Stimulated activated CD8-positive, alpha-beta memory T cell treated with anti-CD3 and anti-CD28 coated beads, Interleukin-7, amount 100 ng/mL, for 4 hours (primary cell): ENCODE results near the gene DLEU7.

ENCODE experiments used
- DNase-seq, 2 donors: peaks; one replicate each; pipeline ENCODE4 v3.0.0-alpha.2; 2020; ENCODE audit warnings: low read depth in 2 of 2

DLEU7 gene

GRCh38 chr13:50843257-50844083 is at the start of gene DLEU7:
Gene DLEU7 (minus strand): TSS chr13:50843692. CDS start chr13:50843646, 46 bp downstream.
- DNase-seq, result no peak

GRCh38 chr13:50892210-50892944 is 48.9 kb upstream of the DLEU7 start:
- no peak for DNase-seq

- DNase-seq, result no peak
These were observed 47.7 kb upstream of the DLEU7 start for GRCh38 chr13:50891206-50891605.

GRCh38 chr13:50889317-50889716 is 45.8 kb upstream of the DLEU7 start:
- no peak for DNase-seq

- no peak for DNase-seq
These were observed 44.9 kb upstream of the DLEU7 start for GRCh38 chr13:50888362-50888761.

- DNase-seq, result no peak
These were observed 43.7 kb upstream of the DLEU7 start for GRCh38 chr13:50887151-50887550.

GRCh38 chr13:50884265-50884664 is 40.8 kb upstream of the DLEU7 start:
- DNase-seq, result no peak

GRCh38 chr13:50883728-50884127 is 40.2 kb upstream of the DLEU7 start:
- no peak for DNase-seq

- DNase-seq, result no peak
These were observed 39.4 kb upstream of the DLEU7 start for GRCh38 chr13:50882816-50883435.

- no peak for DNase-seq
These were observed 30.5 kb upstream of the DLEU7 start for GRCh38 chr13:50873991-50874390.

GRCh38 chr13:50873467-50873866 is 30.0 kb upstream of the DLEU7 start:
- no peak for DNase-seq

GRCh38 chr13:50871405-50871804 is 27.9 kb upstream of the DLEU7 start:
- DNase-seq, result no peak

- no peak for DNase-seq
These were observed 24.1 kb upstream of the DLEU7 start for GRCh38 chr13:50867637-50867945.

GRCh38 chr13:50866817-50867636 is 23.5 kb upstream of the DLEU7 start:
- DNase-seq, result no peak

GRCh38 chr13:50864492-50864891 is 21.0 kb upstream of the DLEU7 start:
- DNase-seq, result no peak

- DNase-seq, result no peak
These were observed 12.2 kb upstream of the DLEU7 start for GRCh38 chr13:50855681-50856080.

GRCh38 chr13:50850445-50850844 is 7.0 kb upstream of the DLEU7 start:
- no peak for DNase-seq

- DNase-seq, result no peak
These were observed 4.0 kb upstream of the DLEU7 start for GRCh38 chr13:50847501-50847900.

- DNase-seq, result no peak
These were observed 3.5 kb upstream of the DLEU7 start for GRCh38 chr13:50846861-50847475.

GRCh38 chr13:50845211-50845610 is 1.7 kb upstream of the DLEU7 start:
- no peak for DNase-seq

GRCh38 chr13:50844084-50844875 is 788 bp upstream of the DLEU7 start:
- DNase-seq, result no peak
